ENCODE results near the gene HDAC4.

HDAC4 gene

GRCh38 chr2:239393388-239393940 is 7.4 kb downstream of the HDAC4 start:
- Histone ChIP-seq H3K36me3 (ENCODE audit: insufficient read depth, low read depth, low read length) (peaks cover 5% of the 10 kb centered on the region; the same call in 1 of the 2 replicates), H3K4me1 (ENCODE audit: insufficient read depth, low read length) (peaks cover 5% of the 10 kb centered on the region; the same call in 1 of the 2 replicates), H3K9ac (ENCODE audit: low read depth, low read length) (no peak overlapping the region), H3K9me3 (ENCODE audit: insufficient read depth, low read depth, low read length) (no peaks in the 10 kb centered on the region), H3K27ac (ENCODE audit: low read length) (no peak overlapping the region), H3K27me3 (ENCODE audit: insufficient read depth, low read length) (no peaks in the 10 kb centered on the region), H3K4me3 (ENCODE audit: low read length) (no peak overlapping the region)

GRCh38 chr2:239392688-239393387 is 8.0 kb downstream of the HDAC4 start:
- Histone ChIP-seq H3K4me1 (ENCODE audit: insufficient read depth, low read length) (no peaks in the 10 kb centered on the region), H3K27me3 (ENCODE audit: insufficient read depth, low read length) (no peaks in the 10 kb centered on the region), H3K9me3 (ENCODE audit: insufficient read depth, low read depth, low read length) (no peaks in the 10 kb centered on the region), H3K36me3 (ENCODE audit: insufficient read depth, low read depth, low read length) (peaks cover 5% of the 10 kb centered on the region; the same call in 1 of the 2 replicates), H3K4me3 (ENCODE audit: low read length) (no peak overlapping the region), H3K9ac (ENCODE audit: low read depth, low read length) (no peak overlapping the region), H3K27ac (ENCODE audit: low read length) (no peak overlapping the region)

- no peak overlapping the region for H3K4me3 ChIP-seq (ENCODE audit: low read length)
- no peaks in the 10 kb centered on the region for H3K9me3 ChIP-seq (ENCODE audit: insufficient read depth, low read depth, low read length)
- no peak overlapping the region for H3K27ac ChIP-seq (ENCODE audit: low read length)
- no peaks in the 10 kb centered on the region for H3K27me3 ChIP-seq (ENCODE audit: insufficient read depth, low read length)
- H3K9ac ChIP-seq (ENCODE audit: low read depth, low read length), result no peak overlapping the region
- H3K36me3 ChIP-seq (ENCODE audit: insufficient read depth, low read depth, low read length), result peaks cover 5% of the 10 kb centered on the region; the same call in 1 of the 2 replicates
- no peaks in the 10 kb centered on the region for H3K4me1 ChIP-seq (ENCODE audit: insufficient read depth, low read length)
Observed at GRCh38 chr2:239392072-239392357, 8.8 kb downstream of the HDAC4 start.

- no peak overlapping the region for H3K9ac ChIP-seq (ENCODE audit: low read depth, low read length)
- H3K9me3 ChIP-seq (ENCODE audit: insufficient read depth, low read depth, low read length), result no peaks in the 10 kb centered on the region
- no peaks in the 10 kb centered on the region for H3K4me1 ChIP-seq (ENCODE audit: insufficient read depth, low read length)
- peaks cover 5% of the 10 kb centered on the region; the same call in 1 of the 2 replicates for H3K36me3 ChIP-seq (ENCODE audit: insufficient read depth, low read depth, low read length)
- no peak overlapping the region for H3K4me3 ChIP-seq (ENCODE audit: low read length)
- no peaks in the 10 kb centered on the region for H3K27me3 ChIP-seq (ENCODE audit: insufficient read depth, low read length)
- no peak overlapping the region for H3K27ac ChIP-seq (ENCODE audit: low read length)
Observed at GRCh38 chr2:239391286-239392071, 9.3 kb downstream of the HDAC4 start.

- Histone ChIP-seq H3K9ac (ENCODE audit: low read depth, low read length) (no peak overlapping the region), H3K27ac (ENCODE audit: low read length) (no peak overlapping the region), H3K4me1 (ENCODE audit: insufficient read depth, low read length) (no peaks in the 10 kb centered on the region), H3K9me3 (ENCODE audit: insufficient read depth, low read depth, low read length) (no peaks in the 10 kb centered on the region), H3K36me3 (ENCODE audit: insufficient read depth, low read depth, low read length) (peaks cover 5% of the 10 kb centered on the region; the same call in 1 of the 2 replicates), H3K4me3 (ENCODE audit: low read length) (no peak overlapping the region), H3K27me3 (ENCODE audit: insufficient read depth, low read length) (no peaks in the 10 kb centered on the region)
Observed at GRCh38 chr2:239390546-239391285, 10.1 kb downstream of the HDAC4 start.

- no peaks in the 10 kb centered on the region for H3K9me3 ChIP-seq (ENCODE audit: insufficient read depth, low read depth, low read length)
Observed at GRCh38 chr2:239389414-239390329, 11.1 kb downstream of the HDAC4 start.

GRCh38 chr2:239388236-239389151 is 12.3 kb downstream of the HDAC4 start:
- Histone ChIP-seq H3K27me3 (ENCODE audit: insufficient read depth, low read length) (no peaks in the 10 kb centered on the region), H3K9ac (ENCODE audit: low read depth, low read length) (no peak overlapping the region), H3K36me3 (ENCODE audit: insufficient read depth, low read depth, low read length) (peaks cover 5% of the 10 kb centered on the region; the same call in 1 of the 2 replicates), H3K4me3 (ENCODE audit: low read length) (no peak overlapping the region), H3K9me3 (ENCODE audit: insufficient read depth, low read depth, low read length) (no peaks in the 10 kb centered on the region), H3K4me1 (ENCODE audit: insufficient read depth, low read length) (no peaks in the 10 kb centered on the region), H3K27ac (ENCODE audit: low read length) (no peak overlapping the region)

More at GRCh38 chr2:239389414-239390329, 11.1 kb downstream of the HDAC4 start:
- no peak overlapping the region for H3K9ac ChIP-seq (ENCODE audit: low read depth, low read length)
- peaks cover 5% of the 10 kb centered on the region; the same call in 1 of the 2 replicates for H3K36me3 ChIP-seq (ENCODE audit: insufficient read depth, low read depth, low read length)
- H3K27ac ChIP-seq (ENCODE audit: low read length), result no peak overlapping the region
- no peaks in the 10 kb centered on the region for H3K27me3 ChIP-seq (ENCODE audit: insufficient read depth, low read length)
- H3K4me3 ChIP-seq (ENCODE audit: low read length), result no peak overlapping the region
- no peaks in the 10 kb centered on the region for H3K4me1 ChIP-seq (ENCODE audit: insufficient read depth, low read length)

GRCh38 chr2:239387811-239388210 is 13.0 kb downstream of the HDAC4 start:
- H3K27me3 ChIP-seq (ENCODE audit: insufficient read depth, low read length), result no peaks in the 10 kb centered on the region
- H3K9ac ChIP-seq (ENCODE audit: low read depth, low read length), result no peak overlapping the region
- H3K9me3 ChIP-seq (ENCODE audit: insufficient read depth, low read depth, low read length), result no peaks in the 10 kb centered on the region
- H3K4me3 ChIP-seq (ENCODE audit: low read length), result no peak overlapping the region
- H3K4me1 ChIP-seq (ENCODE audit: insufficient read depth, low read length), result no peaks in the 10 kb centered on the region
- H3K36me3 ChIP-seq (ENCODE audit: insufficient read depth, low read depth, low read length), result peaks cover 5% of the 10 kb centered on the region; the same call in 1 of the 2 replicates
- H3K27ac ChIP-seq (ENCODE audit: low read length), result no peak overlapping the region

GRCh38 chr2:239386872-239387445 is 13.9 kb downstream of the HDAC4 start:
- peaks cover 5% of the 10 kb centered on the region; the same call in 1 of the 2 replicates for H3K4me1 ChIP-seq (ENCODE audit: insufficient read depth, low read length)
- H3K4me3 ChIP-seq (ENCODE audit: low read length), result no peak overlapping the region
- H3K9me3 ChIP-seq (ENCODE audit: insufficient read depth, low read depth, low read length), result no peaks in the 10 kb centered on the region
- no peak overlapping the region for H3K9ac ChIP-seq (ENCODE audit: low read depth, low read length)
- peaks cover 5% of the 10 kb centered on the region; the same call in 1 of the 2 replicates for H3K36me3 ChIP-seq (ENCODE audit: insufficient read depth, low read depth, low read length)
- no peak overlapping the region for H3K27ac ChIP-seq (ENCODE audit: low read length)
- no peaks in the 10 kb centered on the region for H3K27me3 ChIP-seq (ENCODE audit: insufficient read depth, low read length)

Measured in iPS-20b (cell line).